Brain pericyte (primary cell): Measurements from ENCODE around the gene BTBD18.
A peak's percentile ranks its signal among the peaks of the same experiment; 100 is the strongest.

Source experiments
- DNase-seq: peaks from one replicate; pipeline ENCODE4 v3.0.0-alpha.2; 2012; ENCODE audit warnings: low read depth, low spot score

Gene BTBD18, protein sequence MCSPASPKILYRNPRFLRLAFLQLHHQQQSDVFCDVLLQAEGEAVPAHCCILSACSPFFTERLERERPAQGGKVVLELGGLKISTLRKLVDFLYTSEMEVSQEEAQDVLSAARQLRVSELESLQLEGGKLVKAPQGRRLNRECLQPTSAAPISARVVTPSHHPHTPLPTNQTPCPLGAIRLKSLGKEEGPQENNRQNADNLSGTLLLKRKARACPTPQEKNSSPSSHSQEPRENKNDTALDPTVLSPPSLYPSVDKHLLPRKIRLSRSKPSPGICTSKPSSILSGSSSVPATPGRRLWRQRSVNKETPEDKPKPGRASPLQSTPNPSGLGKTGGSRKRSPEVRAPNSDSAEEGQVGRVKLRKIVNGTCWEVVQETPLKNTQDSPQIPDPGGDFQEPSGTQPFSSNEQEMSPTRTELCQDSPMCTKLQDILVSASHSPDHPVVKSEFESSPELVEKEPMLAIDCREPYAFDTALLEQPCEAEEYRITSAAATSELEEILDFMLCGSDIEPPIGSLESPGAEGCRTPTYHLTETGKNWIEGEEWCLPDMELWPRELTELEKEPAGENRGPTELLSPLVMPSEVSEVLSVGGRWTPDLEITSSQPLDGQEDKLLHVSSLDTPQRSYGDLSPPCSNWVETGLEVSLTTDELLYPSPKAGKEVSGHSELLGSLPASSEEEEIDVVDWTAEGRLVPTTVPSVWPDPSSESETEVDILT

DNA sequence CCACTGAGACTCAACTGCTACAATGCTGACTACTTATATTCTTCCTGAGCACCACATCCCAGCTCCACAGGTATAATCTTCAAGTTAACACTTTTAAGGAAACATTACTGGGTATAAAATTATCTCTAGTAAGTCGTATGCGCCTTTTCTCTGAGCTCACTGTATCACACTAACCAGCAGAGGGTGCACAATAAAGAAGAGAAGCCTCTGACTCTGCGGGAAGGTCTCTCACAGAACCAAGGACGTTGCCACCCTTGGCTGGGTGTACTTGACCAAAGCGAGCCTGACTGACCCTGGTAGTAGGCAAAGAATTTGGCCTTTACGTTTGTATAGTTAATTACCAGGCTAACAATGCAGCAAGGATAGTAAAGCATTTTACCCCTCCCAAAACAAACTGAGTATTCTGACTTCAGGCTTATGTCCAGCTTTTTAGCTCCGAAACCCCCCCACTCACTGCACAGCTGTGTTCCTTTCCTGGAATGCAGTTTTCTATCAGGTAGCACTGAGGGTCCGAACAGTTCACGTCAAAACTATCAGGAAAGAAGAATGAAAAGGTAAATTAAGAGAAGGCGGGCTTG lies at the start of gene BTBD18:
BTBD18 (minus strand) TSS at position 144 of the 578 bp plus-strand sequence. CDS start 631 bp downstream, outside the sequence.
- DNase-seq: no peak

- DNase-seq: no peak
Observed at GRCh38 chr11:57801183-57801485, 49.5 kb upstream of the BTBD18 start.

- DNase-seq: peak; percentile 21
Observed at GRCh38 chr11:57800444-57801182, 49.0 kb upstream of the BTBD18 start.

- no peak for DNase-seq
Observed at GRCh38 chr11:57798905-57799559, 47.4 kb upstream of the BTBD18 start.

DNA sequence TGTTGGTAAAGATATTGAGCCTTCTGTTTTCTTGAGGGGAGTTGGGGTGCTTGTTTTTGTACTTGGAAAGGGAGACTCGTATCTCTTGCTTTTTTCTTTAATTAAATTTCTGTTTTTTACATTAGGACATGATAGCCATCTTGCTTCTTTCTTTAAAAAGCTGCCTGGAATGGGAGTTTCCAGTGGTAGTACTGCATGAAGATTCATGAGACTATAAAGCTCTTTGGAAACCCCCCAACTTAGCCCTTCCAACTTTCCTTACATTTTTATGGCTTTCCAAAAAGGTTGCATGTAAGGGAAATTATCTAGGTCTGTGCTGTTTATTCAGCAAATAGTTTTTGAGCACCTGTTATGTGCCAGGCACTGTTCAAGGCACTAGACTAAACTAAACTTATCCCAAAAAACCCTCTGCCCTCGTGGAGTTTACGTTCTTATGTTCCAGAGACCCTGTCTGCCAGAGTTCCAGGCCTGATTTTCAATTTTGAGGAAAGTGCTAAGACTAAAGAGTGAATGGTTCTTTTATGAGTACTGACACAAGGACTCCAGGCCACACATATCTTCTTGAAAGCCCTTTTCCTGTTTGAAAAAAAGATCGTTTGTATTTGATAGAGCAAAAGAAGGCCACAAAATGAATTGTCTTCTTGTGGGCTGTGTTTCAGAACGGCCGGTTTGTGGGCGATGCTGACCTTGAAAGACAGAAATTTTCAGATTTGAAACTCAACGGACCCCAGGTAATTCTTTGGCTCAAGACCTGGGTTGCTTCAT lies 41.9 kb upstream of the BTBD18 start:
- DNase-seq: no peak

GRCh38 chr11:57792870-57793269 lies 41.3 kb upstream of the BTBD18 start:
- DNase-seq: no peak

DNA sequence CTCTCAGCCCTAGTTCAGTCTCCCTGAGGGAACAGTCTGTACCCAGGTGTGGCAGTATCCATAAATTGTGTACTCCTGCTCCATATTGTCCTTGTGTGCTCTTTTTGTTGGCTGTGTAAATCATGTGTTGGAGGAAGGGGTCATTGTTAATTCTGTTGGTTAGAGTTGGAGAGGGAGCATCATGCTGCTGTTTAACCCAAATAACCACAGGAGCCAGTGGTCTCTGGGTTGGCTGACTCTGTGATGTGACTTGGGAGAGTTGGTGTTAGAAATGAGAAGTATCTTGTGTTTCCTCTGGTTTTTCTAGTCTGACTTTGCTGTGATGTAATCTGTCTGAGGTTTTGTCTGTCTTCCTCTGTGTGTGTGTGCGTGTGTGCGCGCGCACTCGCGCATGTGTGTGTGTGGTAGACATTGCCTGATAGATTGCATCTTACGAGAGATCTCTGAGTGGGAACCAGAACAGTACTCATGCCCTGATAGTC lies 40.5 kb upstream of the BTBD18 start:
- no peak for DNase-seq

DNA sequence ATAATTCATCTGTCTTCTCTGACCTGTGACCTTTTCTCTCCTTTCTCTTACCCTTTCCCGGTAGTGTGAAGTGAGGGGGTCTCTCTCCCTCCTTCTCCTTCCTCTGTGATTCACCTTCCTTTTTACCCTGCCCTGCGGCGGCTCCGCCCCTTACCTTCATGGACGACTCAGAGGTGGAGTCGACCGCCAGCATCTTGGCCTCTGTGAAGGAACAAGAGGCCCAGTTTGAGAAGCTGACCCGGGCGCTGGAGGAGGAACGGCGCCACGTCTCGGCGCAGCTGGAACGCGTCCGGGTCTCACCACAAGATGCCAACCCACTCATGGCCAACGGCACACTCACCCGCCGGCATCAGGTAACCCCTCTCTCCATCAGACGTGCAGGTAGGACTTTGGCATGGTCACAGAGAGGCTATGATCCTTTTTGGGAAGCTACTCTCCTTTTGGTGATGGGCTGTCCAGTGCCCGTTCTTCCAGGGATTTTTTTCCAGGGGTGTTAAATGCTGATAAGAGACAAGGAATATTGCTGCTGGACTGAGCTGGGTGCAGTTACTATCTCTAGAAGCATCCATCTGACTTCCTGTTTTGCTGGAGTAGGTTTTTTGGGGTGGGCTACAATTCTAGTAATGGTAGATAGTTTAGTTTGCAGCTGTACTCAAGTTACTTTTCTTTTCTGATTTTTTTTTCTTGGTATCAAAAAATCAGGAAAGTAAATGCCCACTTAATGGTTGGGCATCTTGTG lies 39.9 kb upstream of the BTBD18 start:
- DNase-seq: no peak

DNA sequence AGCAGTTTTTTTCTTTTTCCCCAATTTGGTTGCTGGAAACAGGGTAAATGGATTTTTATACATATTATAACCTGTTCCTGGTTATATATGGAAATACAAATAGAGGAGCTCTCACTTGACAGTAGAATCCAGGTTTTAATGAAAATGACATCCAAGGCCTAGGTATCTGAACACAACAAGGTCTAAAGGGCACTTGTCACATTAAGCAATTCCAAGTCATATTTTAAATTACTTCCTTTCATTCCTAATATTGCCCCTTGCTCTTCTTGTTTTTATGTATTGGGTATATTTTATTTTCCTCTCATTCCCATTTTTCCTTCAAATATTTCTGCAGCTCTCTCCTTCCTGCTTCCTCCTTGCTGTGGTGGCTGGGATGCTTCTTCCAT lies 37.1 kb upstream of the BTBD18 start:
- DNase-seq: no peak

- no peak for DNase-seq
Observed at GRCh38 chr11:57787920-57788702, 36.5 kb upstream of the BTBD18 start.

DNA sequence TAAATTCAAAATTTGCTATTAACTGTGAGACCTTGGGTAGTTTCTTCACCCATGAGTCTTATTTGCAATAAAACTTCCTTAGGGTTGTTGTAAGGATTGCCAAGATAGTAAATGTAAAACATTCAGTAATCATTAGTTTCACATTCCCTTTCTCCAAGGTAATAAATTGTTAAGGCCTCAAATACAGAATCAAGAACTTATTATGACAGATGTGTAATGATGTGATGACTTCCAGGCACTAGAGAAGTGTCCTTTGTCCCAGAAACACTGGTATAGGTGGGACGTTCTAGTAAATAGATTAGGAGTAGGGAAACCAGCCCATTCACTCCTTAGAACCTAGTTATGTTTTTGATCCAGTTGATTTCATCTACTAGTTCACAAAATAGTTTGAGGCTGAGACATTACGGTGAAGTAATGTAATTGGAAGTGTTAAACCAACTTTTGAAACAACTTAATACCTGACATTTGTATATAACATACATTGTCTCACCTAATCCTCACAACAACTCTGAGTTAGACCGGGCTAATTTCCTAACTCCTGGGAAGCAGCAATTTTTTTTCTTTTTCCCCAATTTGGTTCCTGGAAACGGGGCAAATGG lies 35.5 kb upstream of the BTBD18 start:
- DNase-seq: no peak

GRCh38 chr11:57786436-57786835 lies 34.8 kb upstream of the BTBD18 start:
- no peak for DNase-seq

GRCh38 chr11:57785072-57785471 lies 33.5 kb upstream of the BTBD18 start:
- no peak for DNase-seq

GRCh38 chr11:57781529-57781943 lies 29.9 kb upstream of the BTBD18 start:
- no peak for DNase-seq

- no peak for DNase-seq
Observed at GRCh38 chr11:57779276-57779675, 27.7 kb upstream of the BTBD18 start.

GRCh38 chr11:57778318-57779037 lies 26.9 kb upstream of the BTBD18 start:
- DNase-seq: peak; percentile 87

DNA sequence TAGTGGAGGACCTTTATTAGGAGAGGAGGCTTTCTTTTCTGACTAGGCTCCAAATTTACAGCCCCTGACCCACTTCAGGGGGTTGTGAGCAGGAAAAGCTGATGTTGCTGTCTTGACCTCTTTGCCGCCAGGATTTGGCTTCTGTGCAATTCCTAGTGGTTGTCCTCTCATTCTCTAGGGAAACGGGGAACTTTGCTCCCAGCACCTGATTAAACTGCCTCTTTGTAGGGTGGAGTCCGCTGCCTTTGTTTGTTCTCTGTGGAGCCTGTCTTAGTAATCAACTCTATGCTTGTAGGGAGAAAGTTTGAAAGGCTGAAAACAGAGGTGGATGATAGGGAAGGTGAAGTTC lies 26.3 kb upstream of the BTBD18 start:
- DNase-seq: no peak

GRCh38 chr11:57776577-57777210 lies 25.1 kb upstream of the BTBD18 start:
- no peak for DNase-seq
